Loucy (cell line): Measurements from ENCODE around the gene SEMA3D.

Experiments
- H2AFZ ChIP-seq: fragments of 200-600 bp; sonication (generic); 2 replicates; pipeline ENCODE4 v1.6.0; 2016; ENCODE audit warnings: antibody characterized with exemption, mild to moderate bottlenecking, low read length, moderate library complexity
- H3F3A ChIP-seq: fragments of 200-600 bp; 2 replicates; pipeline ENCODE4 v1.6.0; 2016; ENCODE audit warnings: antibody characterized with exemption, low read depth, mild to moderate bottlenecking
- H3K27me3 ChIP-seq: fragments of 200-600 bp; sonication (generic); 2 replicates; pipeline ENCODE4 v1.6.1; 2014; ENCODE audit warnings: low read length, mild to moderate bottlenecking; ENCODE audit not compliant: insufficient read depth, poor library complexity, severe bottlenecking
- H3K36me3 ChIP-seq: fragments of 200-600 bp; sonication (generic); 2 replicates; pipeline ENCODE4 v1.6.1; 2016; ENCODE audit warnings: low read length; ENCODE audit not compliant: insufficient read depth
- H3K4me1 ChIP-seq: fragments of 200-600 bp; sonication (generic); 2 replicates; pipeline ENCODE4 v1.5.1; 2014; ENCODE audit warnings: low read length, mild to moderate bottlenecking; ENCODE audit not compliant: insufficient read depth, poor library complexity, severe bottlenecking
- H3K4me2 ChIP-seq: fragments of 200-600 bp; sonication (generic); 2 replicates; pipeline ENCODE4 v1.6.0; 2014; ENCODE audit warnings: antibody characterized with exemption, low read length, low read depth, mild to moderate bottlenecking; ENCODE audit not compliant: poor library complexity, severe bottlenecking
- H3K4me3 ChIP-seq: fragments of 200-600 bp; sonication (generic); 2 replicates; pipeline ENCODE4 v1.5.1; 2014; ENCODE audit warnings: low read length, mild to moderate bottlenecking, mixed read lengths; ENCODE audit not compliant: poor library complexity, severe bottlenecking
- H3K79me2 ChIP-seq: fragments of 200-600 bp; sonication (generic); 2 replicates; pipeline ENCODE4 v1.6.1; 2014; ENCODE audit warnings: low read length; ENCODE audit not compliant: insufficient read depth
- H3K9ac ChIP-seq: fragments of 200-600 bp; sonication (generic); 2 replicates; pipeline ENCODE4 v1.6.0; 2014; ENCODE audit warnings: mild to moderate bottlenecking, low read depth, low read length, moderate library complexity; ENCODE audit not compliant: poor library complexity, severe bottlenecking
- H3K9me2 ChIP-seq: fragments of 200-600 bp; sonication (generic); replicated peaks from 2 replicates; pipeline ENCODE4 v1.6.1; 2016; ENCODE audit warnings: low read depth, low read length, mixed read lengths
- H3K9me3 ChIP-seq: fragments of 200-600 bp; sonication (generic); 2 replicates; pipeline ENCODE4 v1.6.1; 2014; ENCODE audit warnings: mild to moderate bottlenecking, antibody characterized with exemption, low read length, low read depth; ENCODE audit not compliant: insufficient read depth
- H4K20me1 ChIP-seq: fragments of 200-600 bp; sonication (generic); 2 replicates; pipeline ENCODE4 v1.6.0; 2014; ENCODE audit warnings: antibody characterized with exemption, low read length, mild to moderate bottlenecking; ENCODE audit not compliant: insufficient read depth, poor library complexity, severe bottlenecking
- CTCF ChIP-seq: fragments of 200-600 bp; sonication (generic); conservative IDR thresholded peaks from 2 replicates; pipeline ENCODE4 v1.5.1; 2014; ENCODE audit warnings: mild to moderate bottlenecking, antibody characterized with exemption, low read length
- EZH2phosphoT487 ChIP-seq: fragments of 200-600 bp; IDR thresholded peaks from 2 replicates; pipeline ENCODE4 v1.6.1; 2018; ENCODE audit warnings: antibody characterized with exemption, mild to moderate bottlenecking, moderate library complexity, borderline replicate concordance

Gene SEMA3D

GRCh38 chr7:85144771-85145170 lies 42.1 kb downstream of the SEMA3D start:
- Histone ChIP-seq H3K4me2 (no peak overlapping the region), H2AFZ (no peak overlapping the region), H3K9me3 (no peaks in the 10 kb centered on the region), H3K4me1 (no peaks in the 10 kb centered on the region), H3K36me3 (no peaks in the 10 kb centered on the region), H3K4me3 (no peak overlapping the region), H3K27me3 (no peaks in the 10 kb centered on the region), H3K9ac (no peak overlapping the region), H3F3A (no peaks in the 10 kb centered on the region), H3K79me2 (no peaks in the 10 kb centered on the region), H3K9me2 (no peaks in the 10 kb centered on the region), H4K20me1 (no peaks in the 10 kb centered on the region)
- TF ChIP-seq CTCF (no peak), EZH2phosphoT487 (no peak)

GRCh38 chr7:85135977-85136376 lies 50.9 kb downstream of the SEMA3D start:
- Histone ChIP-seq H3F3A (no peaks in the 10 kb centered on the region), H3K79me2 (no peaks in the 10 kb centered on the region), H3K4me2 (no peak overlapping the region), H3K27me3 (no peaks in the 10 kb centered on the region), H2AFZ (no peak overlapping the region), H3K9ac (no peak overlapping the region), H3K4me1 (no peaks in the 10 kb centered on the region), H3K4me3 (no peak overlapping the region), H3K9me2 (no peaks in the 10 kb centered on the region), H3K9me3 (no peaks in the 10 kb centered on the region), H4K20me1 (no peaks in the 10 kb centered on the region), H3K36me3 (no peaks in the 10 kb centered on the region)
- no peak for TF ChIP-seq EZH2phosphoT487
- no peak for TF ChIP-seq CTCF

- Histone ChIP-seq H3K79me2 (no peaks in the 10 kb centered on the region), H3F3A (no peaks in the 10 kb centered on the region), H3K4me1 (no peaks in the 10 kb centered on the region), H3K36me3 (no peaks in the 10 kb centered on the region), H3K9me2 (no peaks in the 10 kb centered on the region), H3K9me3 (no peaks in the 10 kb centered on the region), H3K4me3 (no peak overlapping the region), H3K9ac (no peak overlapping the region), H3K4me2 (no peak overlapping the region), H3K27me3 (no peaks in the 10 kb centered on the region), H2AFZ (no peak overlapping the region), H4K20me1 (no peaks in the 10 kb centered on the region)
- no peak for TF ChIP-seq EZH2phosphoT487
- TF ChIP-seq CTCF: no peak
These were observed 53.3 kb downstream of the SEMA3D start for GRCh38 chr7:85133560-85133959.
